OCI-LY1 (cell line): ENCODE measurements around the gene PRKAG3.

ENCODE experiments used
- CTCF ChIP-seq: fragments of 200-600 bp; sonication (generic), shearing (Covaris generic); IDR thresholded peaks from 2 replicates; pipeline ENCODE4 v1.5.1; 2017; ENCODE audit warnings: mild to moderate bottlenecking, antibody characterized with exemption, low read length, moderate library complexity, mixed read lengths
- EZH2 ChIP-seq: fragments of 200-600 bp; sonication (generic), shearing (Covaris generic); IDR thresholded peaks from 2 replicates; pipeline ENCODE4 v1.8.0; 2017; ENCODE audit warnings: borderline replicate concordance, mixed run types, mild to moderate bottlenecking, antibody characterized with exemption, low read length, moderate library complexity, mixed read lengths

- TF ChIP-seq CTCF = no peak
- TF ChIP-seq EZH2 = no peak
Measured at GRCh38 chr2:218859988-218860831, 28.6 kb upstream of the PRKAG3 start.
